Measurements from ENCODE around the gene SYCP2L. TPM values are rescaled to one million over a fixed set of nuclear protein-coding genes. Genes with fewer than 3 reads are reported as not detected.
"Not testable (repeated sequence)": the region's sequence is repeated elsewhere in the genome, so short reads cannot be mapped to it uniquely, and the experiment has no call there.

The SYCP2L gene
- total RNA-seq, result not detected

- DNase-seq, result no peak
- no peaks in the 10 kb centered on the region for H3K36me3 Mint-ChIP-seq (ENCODE audit: low read depth)
- POLR2A ChIA-PET, result no interaction called here
- H3K4me1 Mint-ChIP-seq, result peaks cover 12% of the 10 kb centered on the region
- CTCF ChIA-PET, result interaction anchor here (0.6 to 0.7 kb wide), 2 partner anchors 89 to 475 kb away, joined by 3 to 5 read pairs; no protein-coding TSS in a partner anchor
- no peak within 1 kb of the TSS for H3K27ac Mint-ChIP-seq
- H3K9me3 Mint-ChIP-seq, result no peaks in the 10 kb centered on the region
- peaks cover 76% of the 10 kb centered on the region for H3K27me3 Mint-ChIP-seq
- H3K4me3 Mint-ChIP-seq, result no peak within 1 kb of the TSS
These were observed at the start of gene SYCP2L for GRCh38 chr6:10886691-10887502. SYCP2L (plus strand) TSS chr6:10887052; CDS start chr6:10887127, 75 bp downstream.

GRCh38 chr6:10837622-10837994 is 49.2 kb upstream of the SYCP2L start:
- ChIA-PET POLR2A (interaction anchor here (2.2 to 2.7 kb wide), 2 partner anchors 91 to 118 kb away, joined by 7 to 9 read pairs; partner anchors contain the start of gene TMEM14B), CTCF (interaction anchor here (0.6 kb wide), 1 partner anchor 35 kb away, joined by 3 read pairs; no protein-coding TSS in a partner anchor)
- DNase-seq, result peak; percentile 25
- H3K4me1 Mint-ChIP-seq, result peaks cover 25% of the 10 kb centered on the region
- H3K27ac Mint-ChIP-seq, result no peak overlapping the region
- H3K4me3 Mint-ChIP-seq, result peak overlapping the region; percentile 70
- H3K36me3 Mint-ChIP-seq (ENCODE audit: low read depth), result peaks cover 2% of the 10 kb centered on the region
- peaks cover 27% of the 10 kb centered on the region for H3K27me3 Mint-ChIP-seq
- peaks cover 6% of the 10 kb centered on the region for H3K9me3 Mint-ChIP-seq

GRCh38 chr6:10837995-10838793 is 48.7 kb upstream of the SYCP2L start, which contains the start of gene MAK:
MAK (minus strand) TSS chr6:10838539; CDS start chr6:10830648, 7,891 bp downstream.
- DNase-seq, result peak; percentile 90
- peak within 1 kb of the TSS; percentile 70 for H3K4me3 Mint-ChIP-seq
- peaks cover 27% of the 10 kb centered on the region for H3K27me3 Mint-ChIP-seq
- peaks cover 25% of the 10 kb centered on the region for H3K4me1 Mint-ChIP-seq
- H3K9me3 Mint-ChIP-seq, result peaks cover 6% of the 10 kb centered on the region
- peaks cover 2% of the 10 kb centered on the region for H3K36me3 Mint-ChIP-seq (ENCODE audit: low read depth)
- ChIA-PET CTCF (interaction anchor here (0.8 to 1.0 kb wide), 2 partner anchors 52 to 309 kb away, joined by 3 read pairs; no protein-coding TSS in a partner anchor), POLR2A (interaction anchor here (1.0 to 2.7 kb wide), 6 partner anchors 91 to 544 kb away, joined by 3 to 9 read pairs (median 4); partner anchors contain the start of genes C6orf52, PAK1IP1, TMEM14B and TMEM14C)
- H3K27ac Mint-ChIP-seq, result peak within 1 kb of the TSS; percentile 83

- peaks cover 2% of the 10 kb centered on the region for H3K36me3 Mint-ChIP-seq (ENCODE audit: low read depth)
- H3K4me3 Mint-ChIP-seq, result peak overlapping the region; percentile 70
- DNase-seq, result peak; percentile 38
- peaks cover 25% of the 10 kb centered on the region for H3K4me1 Mint-ChIP-seq
- ChIA-PET CTCF (interaction anchor here (0.6 to 1.0 kb wide), 3 partner anchors 10 to 310 kb away, joined by 3 read pairs; no protein-coding TSS in a partner anchor), POLR2A (interaction anchor here (0.6 to 2.7 kb wide), 7 partner anchors 92 to 543 kb away, joined by 3 to 9 read pairs (median 3); partner anchors contain the start of genes C6orf52, PAK1IP1, TMEM14B and TMEM14C)
- H3K27ac Mint-ChIP-seq, result peak overlapping the region; percentile 83
- peaks cover 27% of the 10 kb centered on the region for H3K27me3 Mint-ChIP-seq
- peaks cover 6% of the 10 kb centered on the region for H3K9me3 Mint-ChIP-seq
These were observed 48.0 kb upstream of the SYCP2L start for GRCh38 chr6:10838794-10839333.

GRCh38 chr6:10843554-10843953 is 43.3 kb upstream of the SYCP2L start:
- Mint-ChIP-seq H3K9me3 (no peaks in the 10 kb centered on the region), H3K4me3 (no peak overlapping the region), H3K27me3 (peaks cover 5% of the 10 kb centered on the region), H3K36me3 (ENCODE audit: low read depth) (peaks cover 2% of the 10 kb centered on the region), H3K4me1 (peaks cover 13% of the 10 kb centered on the region), H3K27ac (no peak overlapping the region)
- ChIA-PET POLR2A (no interaction called here), CTCF (no interaction called here)
- DNase-seq, result no peak

- H3K36me3 Mint-ChIP-seq (ENCODE audit: low read depth), result no peaks in the 10 kb centered on the region
- ChIA-PET POLR2A (no interaction called here), CTCF (no interaction called here)
- no peaks in the 10 kb centered on the region for H3K9me3 Mint-ChIP-seq
- no peak for DNase-seq
- H3K4me3 Mint-ChIP-seq, result no peak overlapping the region
- peaks cover 2% of the 10 kb centered on the region for H3K27me3 Mint-ChIP-seq
- H3K4me1 Mint-ChIP-seq, result no peaks in the 10 kb centered on the region
- H3K27ac Mint-ChIP-seq, result no peak overlapping the region
These were observed 39.2 kb upstream of the SYCP2L start for GRCh38 chr6:10847684-10848083.

GRCh38 chr6:10849901-10850300 is 37.0 kb upstream of the SYCP2L start:
- Mint-ChIP-seq H3K27me3 (peaks cover 9% of the 10 kb centered on the region), H3K27ac (no peak overlapping the region), H3K9me3 (peaks cover 11% of the 10 kb centered on the region), H3K36me3 (ENCODE audit: low read depth) (peaks cover 7% of the 10 kb centered on the region), H3K4me3 (no peak overlapping the region), H3K4me1 (no peaks in the 10 kb centered on the region)
- CTCF ChIA-PET, result interaction anchor here (0.7 kb wide), 1 partner anchor 354 kb away, joined by 3 read pairs; no protein-coding TSS in a partner anchor
- POLR2A ChIA-PET, result no interaction called here
- DNase-seq, result no peak

GRCh38 chr6:10850728-10851127 is 36.1 kb upstream of the SYCP2L start:
- CTCF ChIA-PET, result no interaction called here

GRCh38 chr6:10852361-10852960 is 34.4 kb upstream of the SYCP2L start:
- CTCF ChIA-PET, result no interaction called here
- POLR2A ChIA-PET, result no interaction called here
- Mint-ChIP-seq H3K4me3 (no peak overlapping the region), H3K36me3 (ENCODE audit: low read depth) (peaks cover 7% of the 10 kb centered on the region), H3K9me3 (peaks cover 11% of the 10 kb centered on the region), H3K4me1 (peaks cover 2% of the 10 kb centered on the region), H3K27ac (no peak overlapping the region), H3K27me3 (peaks cover 9% of the 10 kb centered on the region)
- no peak for DNase-seq

More at GRCh38 chr6:10850728-10851127, 36.1 kb upstream of the SYCP2L start:
- Mint-ChIP-seq H3K36me3 (ENCODE audit: low read depth) (peaks cover 7% of the 10 kb centered on the region), H3K27me3 (peaks cover 9% of the 10 kb centered on the region), H3K4me1 (peaks cover 2% of the 10 kb centered on the region), H3K4me3 (no peak overlapping the region), H3K27ac (no peak overlapping the region), H3K9me3 (peaks cover 11% of the 10 kb centered on the region)
- POLR2A ChIA-PET, result no interaction called here
- DNase-seq, result no peak

- H3K36me3 Mint-ChIP-seq (ENCODE audit: low read depth); CTCF ChIA-PET; H3K4me1 Mint-ChIP-seq; H3K27ac Mint-ChIP-seq; H3K27me3 Mint-ChIP-seq; H3K4me3 Mint-ChIP-seq; DNase-seq; POLR2A ChIA-PET: not testable (repeated sequence)
- peaks cover 11% of the 10 kb centered on the region for H3K9me3 Mint-ChIP-seq
These were observed 33.0 kb upstream of the SYCP2L start for GRCh38 chr6:10853849-10854300.

- DNase-seq, result no peak
- H3K27ac Mint-ChIP-seq, result no peak overlapping the region
- H3K9me3 Mint-ChIP-seq, result peaks cover 11% of the 10 kb centered on the region
- no peak overlapping the region for H3K4me3 Mint-ChIP-seq
- H3K27me3 Mint-ChIP-seq, result peaks cover 10% of the 10 kb centered on the region
- H3K4me1 Mint-ChIP-seq, result peaks cover 2% of the 10 kb centered on the region
- ChIA-PET POLR2A (no interaction called here), CTCF (no interaction called here)
- H3K36me3 Mint-ChIP-seq (ENCODE audit: low read depth), result peaks cover 7% of the 10 kb centered on the region
These were observed 31.8 kb upstream of the SYCP2L start for GRCh38 chr6:10854922-10855632.

GRCh38 chr6:10857259-10857658 is 29.6 kb upstream of the SYCP2L start:
- CTCF ChIA-PET, result interaction anchor here (1.1 kb wide), 1 partner anchor 211 kb away, joined by 3 read pairs; no protein-coding TSS in a partner anchor
- peaks cover 7% of the 10 kb centered on the region for H3K36me3 Mint-ChIP-seq (ENCODE audit: low read depth)

More at GRCh38 chr6:10857259-10857658, 29.6 kb upstream of the SYCP2L start:
- POLR2A ChIA-PET, result no interaction called here
- H3K27me3 Mint-ChIP-seq, result peaks cover 10% of the 10 kb centered on the region
- no peak overlapping the region for H3K27ac Mint-ChIP-seq
- H3K4me1 Mint-ChIP-seq, result peaks cover 2% of the 10 kb centered on the region
- H3K9me3 Mint-ChIP-seq, result peaks cover 11% of the 10 kb centered on the region
- DNase-seq, result no peak
- H3K4me3 Mint-ChIP-seq, result no peak overlapping the region
